WI38 (cell line): ENCODE data around the gene PRPF40B.

Experiments used
- H3K4me3 ChIP-seq: 2 replicates; pipeline ENCODE4 v1.5.1; 2011; ENCODE audit warnings: low read depth, mild to moderate bottlenecking, control low read depth, low read length
- CTCF ChIP-seq: IDR thresholded peaks from 2 replicates; pipeline ENCODE4 v1.5.1; 2012; ENCODE audit warnings: low read depth, mild to moderate bottlenecking, control low read depth, low read length

Gene PRPF40B

GRCh38 chr12:49678711-49679110 lies 55.4 kb downstream of the PRPF40B start:
- no peak for TF ChIP-seq CTCF
- no peak overlapping the region for H3K4me3 ChIP-seq

- TF ChIP-seq CTCF, result no peak
- H3K4me3 ChIP-seq, result no peak overlapping the region
These were observed 56.7 kb downstream of the PRPF40B start for GRCh38 chr12:49680075-49680474.

- no peak overlapping the region for H3K4me3 ChIP-seq
- TF ChIP-seq CTCF, result no peak
These were observed 60.4 kb downstream of the PRPF40B start for GRCh38 chr12:49683599-49684309.

- TF ChIP-seq CTCF, result no peak
- no peak overlapping the region for H3K4me3 ChIP-seq
These were observed 61.0 kb downstream of the PRPF40B start for GRCh38 chr12:49684310-49684854.

- TF ChIP-seq CTCF, result no peak
These were observed 64.6 kb downstream of the PRPF40B start for GRCh38 chr12:49687941-49688340.

GRCh38 chr12:49689237-49689636 lies 65.9 kb downstream of the PRPF40B start:
- no peak overlapping the region for H3K4me3 ChIP-seq
- no peak for TF ChIP-seq CTCF

More at GRCh38 chr12:49687941-49688340, 64.6 kb downstream of the PRPF40B start:
- H3K4me3 ChIP-seq, result no peak overlapping the region

GRCh38 chr12:49689785-49690184 lies 66.4 kb downstream of the PRPF40B start:
- no peak for TF ChIP-seq CTCF
- H3K4me3 ChIP-seq, result no peak overlapping the region
